CD4-positive, alpha-beta T cell treated with Interleukin-2 at 100 ng/mL for 4 hours (primary cell): Measurements from ENCODE around the gene EYS.

Experiments used
- DNase-seq: peaks from one replicate; pipeline ENCODE4 v3.0.0-alpha.2; 2020; ENCODE audit warnings: low spot score

EYS gene

GRCh38 chr6:64815718-64816117 lies 891.3 kb downstream of the EYS start:
- DNase-seq: no peak

GRCh38 chr6:64812138-64812537 lies 894.9 kb downstream of the EYS start:
- DNase-seq: no peak

- DNase-seq: no peak
These were observed 895.9 kb downstream of the EYS start for GRCh38 chr6:64811119-64811518.

GRCh38 chr6:64807785-64808184 lies 899.2 kb downstream of the EYS start:
- no peak for DNase-seq

- DNase-seq: no peak
These were observed 903.4 kb downstream of the EYS start for GRCh38 chr6:64803470-64804166.

- DNase-seq: no peak
These were observed 914.5 kb downstream of the EYS start for GRCh38 chr6:64792534-64792933.

GRCh38 chr6:64789476-64789875 lies 917.5 kb downstream of the EYS start:
- DNase-seq: no peak

- DNase-seq: no peak
These were observed 920.3 kb downstream of the EYS start for GRCh38 chr6:64786736-64787135.

- DNase-seq: no peak
These were observed 924.1 kb downstream of the EYS start for GRCh38 chr6:64782877-64783276.

- DNase-seq: no peak
These were observed 928.9 kb downstream of the EYS start for GRCh38 chr6:64777941-64778785.

GRCh38 chr6:64776359-64776758 lies 930.7 kb downstream of the EYS start:
- DNase-seq: no peak

- no peak for DNase-seq
These were observed 932.1 kb downstream of the EYS start for GRCh38 chr6:64774881-64775280.

GRCh38 chr6:64750910-64751309 lies 956.1 kb downstream of the EYS start:
- no peak for DNase-seq

- no peak for DNase-seq
These were observed 969.6 kb downstream of the EYS start for GRCh38 chr6:64737418-64737817.

GRCh38 chr6:64736421-64736950 lies 970.5 kb downstream of the EYS start:
- no peak for DNase-seq

- DNase-seq: no peak
These were observed 973.6 kb downstream of the EYS start for GRCh38 chr6:64733433-64733832.

GRCh38 chr6:64732888-64733287 lies 974.1 kb downstream of the EYS start:
- no peak for DNase-seq

- no peak for DNase-seq
These were observed 977.5 kb downstream of the EYS start for GRCh38 chr6:64729522-64729921.

GRCh38 chr6:64727075-64727474 lies 980.0 kb downstream of the EYS start:
- DNase-seq: no peak

GRCh38 chr6:64724091-64724490 lies 982.9 kb downstream of the EYS start:
- no peak for DNase-seq

- no peak for DNase-seq
These were observed 983.5 kb downstream of the EYS start for GRCh38 chr6:64723327-64724058.

GRCh38 chr6:64721865-64722264 lies 985.2 kb downstream of the EYS start:
- no peak for DNase-seq

GRCh38 chr6:64717281-64717680 lies 989.7 kb downstream of the EYS start:
- no peak for DNase-seq
